Liver (tissue), 9 donors: Measurements from ENCODE around the gene KIF26B. TPM values are rescaled to one million over a fixed set of nuclear protein-coding genes. Genes with fewer than 3 reads are reported as not detected.

Source experiments
- DNase-seq: peaks from one replicate; pipeline ENCODE4 v3.0.0-alpha.2; 2017; ENCODE audit warnings: low spot score
- H3K27ac ChIP-seq, 2 donors: one replicate each; pipeline ENCODE4 v1.7.0; 2013; ENCODE audit warnings: inconsistent platforms in 2 of 2, low read length in 2 of 2, control low read depth in 1 of 2, low read depth in 1 of 2, mild to moderate bottlenecking in 1 of 2
- H3K27me3 ChIP-seq, 4 donors: one replicate each; pipeline versions ENCODE4 v1.6.1 to v1.7.0; 2013; ENCODE audit warnings: low read length in 3 of 4, inconsistent platforms in 1 of 4, mild to moderate bottlenecking in 1 of 4, moderate library complexity in 1 of 4; ENCODE audit not compliant: control insufficient read depth in 4 of 4, insufficient read depth in 4 of 4
- H3K36me3 ChIP-seq, 4 donors: one replicate each; pipeline versions ENCODE4 v1.6.1 to v1.7.0; 2013; ENCODE audit warnings: low read length in 3 of 4, mild to moderate bottlenecking in 3 of 4, low read depth in 1 of 4, moderate library complexity in 1 of 4; ENCODE audit not compliant: control insufficient read depth in 4 of 4, insufficient read depth in 3 of 4
- H3K4me1 ChIP-seq, 4 donors: one replicate each; pipeline versions ENCODE4 v1.6.1 to v1.7.0; 2013; ENCODE audit warnings: low read length in 3 of 4, mild to moderate bottlenecking in 3 of 4, moderate library complexity in 1 of 4; ENCODE audit not compliant: control insufficient read depth in 4 of 4, insufficient read depth in 4 of 4
- H3K4me3 ChIP-seq, 3 donors: one replicate each; pipeline versions ENCODE4 v1.6.1 to v1.7.0; 2013; ENCODE audit warnings: low read length in 3 of 3, control low read depth in 1 of 3, low read depth in 1 of 3, mild to moderate bottlenecking in 1 of 3
- H3K9ac ChIP-seq, 2 donors: one replicate each; pipeline ENCODE4 v1.7.0; 2013; ENCODE audit warnings: low read length in 2 of 2, mild to moderate bottlenecking in 2 of 2, moderate library complexity in 2 of 2, control low read depth in 1 of 2, low read depth in 1 of 2
- H3K9me3 ChIP-seq, 4 donors: one replicate each; pipeline versions ENCODE4 v1.6.1 to v1.7.0; 2013; ENCODE audit warnings: low read length in 3 of 4; ENCODE audit not compliant: control insufficient read depth in 4 of 4
- CTCF ChIP-seq: fragments of 150-350 bp; IDR thresholded peaks from 2 replicates; pipeline ENCODE4 v1.5.1; 2017; ENCODE audit warnings: improper control_type of control experiment, low read depth, low read length; ENCODE audit not compliant: missing input control
- EGR1 ChIP-seq, 2 donors: IDR thresholded peaks; 2 replicates each; pipeline ENCODE4 v1.6.1; 2016 to 2018; ENCODE audit warnings: antibody characterized with exemption in 2 of 2, low read depth in 2 of 2
- FOXA1 ChIP-seq: IDR thresholded peaks from 2 replicates; pipeline ENCODE4 v1.6.1; 2016; ENCODE audit warnings: antibody characterized with exemption
- FOXA2 ChIP-seq: IDR thresholded peaks from 2 replicates; pipeline ENCODE4 v1.6.1; 2016; ENCODE audit warnings: antibody characterized with exemption
- GABPA ChIP-seq, 2 donors: IDR thresholded peaks in 1 of 2; conservative IDR thresholded peaks in 1 of 2; 2 replicates each; pipeline ENCODE4 v1.6.1; 2016; ENCODE audit warnings: antibody characterized with exemption in 2 of 2, mild to moderate bottlenecking in 1 of 2, moderate library complexity in 1 of 2
- HNF4A ChIP-seq, 2 donors: conservative IDR thresholded peaks; 2 replicates each; pipeline ENCODE4 v1.6.1; 2016; ENCODE audit warnings: antibody characterized with exemption in 2 of 2, mild to moderate bottlenecking in 2 of 2
- HNF4G ChIP-seq: IDR thresholded peaks from 2 replicates; pipeline ENCODE4 v1.6.1; 2016; ENCODE audit warnings: antibody characterized with exemption
- JUND ChIP-seq, 2 donors: IDR thresholded peaks; 2 replicates each; pipeline ENCODE4 v1.6.1; 2016; ENCODE audit warnings: antibody characterized with exemption in 2 of 2
- NR2F2 ChIP-seq: IDR thresholded peaks from 2 replicates; pipeline ENCODE4 v1.6.1; 2016; ENCODE audit warnings: antibody characterized with exemption
- RAD21 ChIP-seq, 2 donors: IDR thresholded peaks; 2 replicates each; pipeline ENCODE4 v1.6.1; 2016; ENCODE audit warnings: antibody characterized with exemption in 2 of 2, mild to moderate bottlenecking in 2 of 2
- REST ChIP-seq: IDR thresholded peaks from 2 replicates; pipeline ENCODE4 v1.6.1; 2016; ENCODE audit warnings: antibody characterized with exemption, mild to moderate bottlenecking
- RXRA ChIP-seq, 2 donors: IDR thresholded peaks; 2 replicates each; pipeline ENCODE4 v1.6.1; 2017 to 2018; ENCODE audit warnings: antibody characterized with exemption in 2 of 2, mild to moderate bottlenecking in 1 of 2
- SP1 ChIP-seq: IDR thresholded peaks from 2 replicates; pipeline ENCODE4 v1.6.1; 2018; ENCODE audit warnings: antibody characterized with exemption, mild to moderate bottlenecking
- TAF1 ChIP-seq: conservative IDR thresholded peaks from 2 replicates; pipeline ENCODE4 v1.6.1; 2016; ENCODE audit warnings: antibody characterized with exemption, mild to moderate bottlenecking
- YY1 ChIP-seq: IDR thresholded peaks from 2 replicates; pipeline ENCODE4 v1.6.1; 2016; ENCODE audit warnings: antibody characterized with exemption, mild to moderate bottlenecking
- ZBTB33 ChIP-seq: IDR thresholded peaks from 2 replicates; pipeline ENCODE4 v1.6.1; 2016; ENCODE audit warnings: antibody characterized with exemption
- WGBS: extraction: QIAGEN DNeasy Blood & Tissue Kit; methylation state at CpG from one replicate; pipeline ENCODE4 v1.1.7; 2013; 5-methylcytosine and 5-hydroxymethylcytosine counted together
- polyA plus RNA-seq, 2 donors: library from polyadenylated mRNA; stranded (reverse) in 1 of 2; unstranded in 1 of 2; fragments of 200-250 nt in 1 of 2; fragments of >200 nt in 1 of 2; fragmentation: Nextera tagmentation in 1 of 2; extraction: Ambion mirVana in 1 of 2; gene quantifications; one replicate each; pipeline versions ENCODE4 v1.2.1 to v1.2.3, GENCODE V29; 2013 to 2015
- total RNA-seq, 2 donors: library from RNA; depleted of rRNA; stranded (reverse); fragments of >200 nt; gene quantifications; one replicate each; pipeline ENCODE4 v1.2.3, GENCODE V29; 2014
- TF ChIP-seq, protein P1 (sequence below): IDR thresholded peaks from 2 replicates; pipeline ENCODE4 v1.6.1; 2016; ENCODE audit warnings: antibody characterized with exemption
- TF ChIP-seq, protein P2 (sequence below): IDR thresholded peaks from 2 replicates; pipeline ENCODE4 v1.6.1; 2016; ENCODE audit warnings: antibody characterized with exemption
- donor health status: healthy.
- donor health status: healthy.
- donor health status: healthy.
- donor health status: healthy.
- donor health status: healthy.

KIF26B gene
- total and polyA plus RNA-seq, 4 donors = 0.10 to 1.7 (median 0.34) TPM

- H3K36me3 ChIP-seq = no peaks in the 10 kb centered on the region
- H3K4me1 ChIP-seq = no peaks in the 10 kb centered on the region
- H3K9ac ChIP-seq = no peak overlapping the region
- TF ChIP-seq HNF4G (no peak), NR2F2 (no peak), YY1 (no peak), TAF1 (no peak), SP1 (no peak), RAD21 (IDR thresholded peaks at IDR 0.05) (no peak), HNF4A (conservative IDR thresholded peaks at IDR 0.05) (no peak), GABPA (IDR thresholded peaks at IDR 0.05 in 1 of 2, conservative IDR thresholded peaks at IDR 0.05 in 1 of 2) (no peak), FOXA2 (no peak), REST (no peak), RXRA (IDR thresholded peaks at IDR 0.05) (no peak)
- TF ChIP-seq, protein P1, sequence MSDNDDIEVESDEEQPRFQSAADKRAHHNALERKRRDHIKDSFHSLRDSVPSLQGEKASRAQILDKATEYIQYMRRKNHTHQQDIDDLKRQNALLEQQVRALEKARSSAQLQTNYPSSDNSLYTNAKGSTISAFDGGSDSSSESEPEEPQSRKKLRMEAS = no peak
- 41% methylated on average over 5 of the region's 5 CpGs for WGBS
- H3K9me3 ChIP-seq = no peaks in the 10 kb centered on the region
- no peak overlapping the region for H3K27ac ChIP-seq
- no peak overlapping the region for H3K4me3 ChIP-seq
- no peak for DNase-seq
- H3K27me3 ChIP-seq = peaks cover 0 to 2% (median 0%) of the 10 kb centered on the region in 4 donors
These were observed 243.4 kb downstream of the KIF26B start for GRCh38 chr1:245398180-245398579.

GRCh38 chr1:245401881-245402587 is 247.2 kb downstream of the KIF26B start:
- H3K4me3 ChIP-seq = no peak overlapping the region
- WGBS = 52% methylated on average over 7 of the region's 7 CpGs
- H3K27ac ChIP-seq = no peak overlapping the region
- no peaks in the 10 kb centered on the region for H3K36me3 ChIP-seq
- no peaks in the 10 kb centered on the region for H3K9me3 ChIP-seq
- no peak overlapping the region for H3K9ac ChIP-seq
- DNase-seq = no peak
- peaks cover 0 to 2% (median 0%) of the 10 kb centered on the region in 4 donors for H3K27me3 ChIP-seq
- H3K4me1 ChIP-seq = no peaks in the 10 kb centered on the region
- TF ChIP-seq, protein P2, sequence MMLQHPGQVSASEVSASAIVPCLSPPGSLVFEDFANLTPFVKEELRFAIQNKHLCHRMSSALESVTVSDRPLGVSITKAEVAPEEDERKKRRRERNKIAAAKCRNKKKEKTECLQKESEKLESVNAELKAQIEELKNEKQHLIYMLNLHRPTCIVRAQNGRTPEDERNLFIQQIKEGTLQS = no peak
- TF ChIP-seq YY1 (no peak), NR2F2 (no peak), RAD21 (IDR thresholded peaks at IDR 0.05) (no peak), JUND (IDR thresholded peaks at IDR 0.05) (no peak), SP1 (no peak), FOXA1 (no peak), RXRA (IDR thresholded peaks at IDR 0.05) (no peak), ZBTB33 (no peak), CTCF (no peak), TAF1 (no peak), GABPA (IDR thresholded peaks at IDR 0.05 in 1 of 2, conservative IDR thresholded peaks at IDR 0.05 in 1 of 2) (no peak), HNF4G (no peak), FOXA2 (no peak), REST (no peak), HNF4A (conservative IDR thresholded peaks at IDR 0.05) (no peak), EGR1 (IDR thresholded peaks at IDR 0.05; ENCODE audit: low read depth in 2 of 2) (no peak)
- TF ChIP-seq, protein P1 = no peak
